SIG-M5 (cell line): ENCODE results near the gene OR5K1.

ENCODE experiments used
- DNase-seq: peaks from one replicate; lab custom pipeline; 2025; lab: John Stamatoyannopoulos, UW

Gene OR5K1

GRCh38 chr3:98462901-98463300 lies at the start of gene OR5K1:
TSS of gene OR5K1 (plus strand) at chr3:98463201. CDS start at chr3:98469577, 6,376 bp downstream.
- DNase-seq: no peak

- DNase-seq: no peak
Measured at GRCh38 chr3:98432575-98432974, 30.4 kb upstream of the OR5K1 start.

- DNase-seq: no peak
Measured at GRCh38 chr3:98433764-98434163, 29.2 kb upstream of the OR5K1 start.

- DNase-seq: no peak
Measured at GRCh38 chr3:98434412-98434811, 28.6 kb upstream of the OR5K1 start.

GRCh38 chr3:98440283-98440682 lies 22.7 kb upstream of the OR5K1 start:
- DNase-seq: no peak

- no peak for DNase-seq
Measured at GRCh38 chr3:98445949-98446406, 17.0 kb upstream of the OR5K1 start.

- no peak for DNase-seq
Measured at GRCh38 chr3:98449606-98450193, 13.3 kb upstream of the OR5K1 start.

GRCh38 chr3:98450372-98450771 lies 12.6 kb upstream of the OR5K1 start:
- no peak for DNase-seq

GRCh38 chr3:98453827-98454226 lies 9.2 kb upstream of the OR5K1 start:
- no peak for DNase-seq

- DNase-seq: no peak
Measured at GRCh38 chr3:98454929-98455328, 8.1 kb upstream of the OR5K1 start.

- no peak for DNase-seq
Measured at GRCh38 chr3:98457543-98457942, 5.5 kb upstream of the OR5K1 start.

- no peak for DNase-seq
Measured at GRCh38 chr3:98460220-98460619, 2.8 kb upstream of the OR5K1 start.

- no peak for DNase-seq
Measured at GRCh38 chr3:98482717-98483482, 19.9 kb downstream of the OR5K1 start.

- DNase-seq: no peak
Measured at GRCh38 chr3:98483626-98484025, 20.6 kb downstream of the OR5K1 start.

GRCh38 chr3:98497381-98497780 lies 34.4 kb downstream of the OR5K1 start, which contains the start of gene OR5K2:
TSS of gene OR5K2 (plus strand) at chr3:98497681. CDS start at chr3:98497681, 0 bp downstream.
- DNase-seq: no peak

- DNase-seq: no peak
Measured at GRCh38 chr3:98500019-98500418, 37.0 kb downstream of the OR5K1 start.

- DNase-seq: no peak
Measured at GRCh38 chr3:98501270-98501669, 38.3 kb downstream of the OR5K1 start.

GRCh38 chr3:98501863-98502576 lies 39.0 kb downstream of the OR5K1 start:
- DNase-seq: no peak

GRCh38 chr3:98504539-98504938 lies 41.5 kb downstream of the OR5K1 start:
- no peak for DNase-seq

GRCh38 chr3:98508582-98508981 lies 45.6 kb downstream of the OR5K1 start:
- DNase-seq: no peak

GRCh38 chr3:98512576-98512975 lies 49.6 kb downstream of the OR5K1 start:
- DNase-seq: no peak

GRCh38 chr3:98513091-98513511 lies 50.1 kb downstream of the OR5K1 start:
- peak; percentile 64 for DNase-seq

- no peak for DNase-seq
Measured at GRCh38 chr3:98513736-98514135, 50.7 kb downstream of the OR5K1 start.
